HAP-1 (cell line): ENCODE measurements around the gene GBP5.
A peak's percentile ranks its signal among the peaks of the same experiment; 100 is the strongest.
"Not testable (repeated sequence)": the region's sequence is repeated elsewhere in the genome, so short reads cannot be mapped to it uniquely, and the experiment has no call there.

Experiments used
- DNase-seq, 2 experiments: peaks; one replicate each; pipeline ENCODE4 v3.0.0-alpha.2; 2016 to 2020; ENCODE audit warnings: low spot score in 2 of 2
- H3K27me3 ChIP-seq: fragments of 250-450 bp; sonication (Bioruptor Pico); 2 replicates; pipeline ENCODE4 v1.5.1; 2020; ENCODE audit warnings: low read depth, mild to moderate bottlenecking, moderate library complexity
- H3K36me3 ChIP-seq: fragments of 250-450 bp; sonication (Bioruptor Pico); replicated peaks from 2 replicates; pipeline ENCODE4 v1.5.1; 2020; ENCODE audit warnings: mild to moderate bottlenecking
- H3K4me1 ChIP-seq: fragments of 250-450 bp; sonication (Bioruptor Pico); 2 replicates; pipeline ENCODE4 v1.5.1; 2020; ENCODE audit warnings: mild to moderate bottlenecking
- H3K4me3 ChIP-seq: fragments of 250-450 bp; sonication (Bioruptor Pico); 2 replicates; pipeline ENCODE4 v1.5.1; 2020; ENCODE audit warnings: mild to moderate bottlenecking, moderate library complexity
- H3K9me3 ChIP-seq: fragments of 250-450 bp; sonication (Bioruptor Pico); 2 replicates; pipeline ENCODE4 v1.5.1; 2020; ENCODE audit warnings: mild to moderate bottlenecking, moderate library complexity
- in situ Hi-C: fragments of 300-500 bp; cut with MboI; formaldehyde crosslinking; loops from 3 replicates; pipeline ENCODE4 v1.14.3; 2020; ENCODE audit warnings: low sequenced_read_pairs, inconsistent platforms, mixed read lengths

Gene GBP5

DNA sequence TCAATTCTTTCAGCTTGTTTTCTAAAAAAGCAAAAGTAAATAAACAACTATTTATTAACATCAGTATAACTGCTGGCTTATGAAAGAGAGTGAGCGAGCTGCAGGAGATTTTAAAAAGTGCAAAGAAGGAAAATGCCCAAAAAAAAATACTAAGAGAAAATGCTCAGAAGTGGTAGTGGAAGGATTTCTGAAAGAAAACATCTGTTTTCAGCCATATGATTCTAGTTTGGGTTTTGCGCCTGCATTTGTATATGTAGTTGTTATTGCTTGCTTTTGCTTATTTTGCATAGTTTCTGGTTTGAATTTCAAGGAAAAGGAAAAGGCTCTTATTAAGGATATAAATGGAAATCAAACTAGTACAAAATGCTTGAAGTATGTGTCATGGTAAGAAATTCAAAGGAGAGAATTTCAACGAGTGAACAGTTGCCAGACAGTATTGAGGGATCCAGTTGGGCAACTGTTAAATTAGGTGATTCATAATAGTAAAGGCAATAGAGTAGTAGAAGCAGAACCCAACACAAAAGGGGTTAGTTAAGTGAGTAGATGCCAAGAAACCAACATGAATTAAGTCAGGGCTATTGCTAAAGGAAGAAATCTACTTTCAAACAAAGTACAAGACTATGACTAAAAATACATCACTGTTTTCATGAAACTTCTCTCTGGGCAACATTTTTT lies 1.2 kb downstream of the GBP5 start:
- Histone ChIP-seq H3K27me3 (0 out of 2 replicates have a peak, but pooled peaks cover 4% of the 10 kb centered on the region), H3K4me1 (no peaks in the 10 kb centered on the region), H3K36me3 (no peaks in the 10 kb centered on the region), H3K4me3 (no peak overlapping the region), H3K9me3 (no peaks in the 10 kb centered on the region)
- in situ Hi-C loops = no loop called here
- DNase-seq = no peak

DNA sequence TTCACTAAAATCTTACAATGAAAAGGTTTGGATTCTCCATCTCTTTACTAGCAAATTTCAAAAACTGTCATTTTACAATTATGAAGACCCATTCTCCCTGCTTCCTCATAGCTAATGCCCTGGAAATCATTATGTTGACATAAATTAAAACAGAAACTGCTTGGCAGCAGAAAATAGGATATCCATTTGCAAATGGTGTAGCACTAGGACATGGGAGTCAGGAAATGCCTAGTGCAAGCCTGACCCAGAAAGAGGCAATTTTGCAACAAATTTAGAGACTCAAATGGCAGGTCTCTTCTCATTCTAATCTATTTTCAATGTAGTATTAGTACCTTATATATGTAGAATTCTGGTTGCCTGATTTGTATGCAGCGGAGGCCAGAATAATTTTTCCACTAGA lies 2.2 kb downstream of the GBP5 start:
- in situ Hi-C loops = no loop called here
- Histone ChIP-seq H3K9me3 (no peaks in the 10 kb centered on the region), H3K36me3 (no peaks in the 10 kb centered on the region), H3K4me3 (no peak overlapping the region), H3K4me1 (no peaks in the 10 kb centered on the region), H3K27me3 (0 out of 2 replicates have a peak, but pooled peaks cover 4% of the 10 kb centered on the region)
- DNase-seq = no peak

DNA sequence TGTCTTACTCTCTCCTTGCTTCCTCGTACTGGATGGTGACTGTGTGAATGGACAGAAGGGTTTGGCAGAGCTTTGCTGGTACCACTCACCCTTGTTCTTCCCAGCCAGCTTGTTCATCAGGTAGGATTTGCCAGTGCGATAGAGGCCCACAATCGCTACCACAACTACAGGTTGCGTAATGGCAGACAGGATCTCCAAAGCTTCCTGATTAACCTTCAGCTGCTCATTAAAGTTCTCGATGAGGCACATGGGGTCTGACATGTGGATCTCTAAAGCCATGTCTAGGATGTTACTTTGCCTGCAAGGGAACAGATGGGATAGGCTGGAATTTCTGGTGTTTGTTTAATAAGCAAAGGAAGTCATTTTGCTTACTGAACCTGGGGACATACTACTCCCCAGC lies 3.4 kb downstream of the GBP5 start:
- Histone ChIP-seq H3K27me3 (0 out of 2 replicates have a peak, but pooled peaks cover 4% of the 10 kb centered on the region), H3K9me3 (no peaks in the 10 kb centered on the region), H3K4me3 (no peak overlapping the region), H3K36me3 (no peaks in the 10 kb centered on the region), H3K4me1 (no peaks in the 10 kb centered on the region)
- DNase-seq = no peak
- in situ Hi-C loops = no loop called here

DNA sequence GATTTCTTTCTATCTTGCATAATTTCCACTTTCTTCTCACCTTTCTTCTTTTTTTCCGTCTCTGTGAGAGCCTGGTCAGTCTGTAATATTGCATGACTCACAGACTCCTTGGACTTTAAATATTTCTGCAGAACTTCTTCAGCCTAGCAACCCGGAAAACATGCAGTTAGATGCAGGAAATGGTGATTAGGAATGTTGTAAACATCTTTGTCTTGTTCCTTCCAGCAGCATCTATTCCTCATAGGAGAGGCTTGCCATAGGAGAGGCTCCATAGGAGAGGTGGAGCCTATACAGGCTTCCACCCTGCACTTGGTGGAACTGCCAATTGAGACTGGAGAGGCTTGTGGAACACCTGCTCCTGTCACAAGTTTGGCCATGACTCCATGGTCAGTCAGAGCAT lies 10.0 kb downstream of the GBP5 start:
- no peak for DNase-seq
- Histone ChIP-seq H3K36me3 (no peaks in the 10 kb centered on the region), H3K4me3 (no peak overlapping the region), H3K9me3 (no peaks in the 10 kb centered on the region), H3K4me1 (no peaks in the 10 kb centered on the region), H3K27me3 (peaks cover 16% of the 10 kb centered on the region)
- in situ Hi-C loops = no loop called here

DNA sequence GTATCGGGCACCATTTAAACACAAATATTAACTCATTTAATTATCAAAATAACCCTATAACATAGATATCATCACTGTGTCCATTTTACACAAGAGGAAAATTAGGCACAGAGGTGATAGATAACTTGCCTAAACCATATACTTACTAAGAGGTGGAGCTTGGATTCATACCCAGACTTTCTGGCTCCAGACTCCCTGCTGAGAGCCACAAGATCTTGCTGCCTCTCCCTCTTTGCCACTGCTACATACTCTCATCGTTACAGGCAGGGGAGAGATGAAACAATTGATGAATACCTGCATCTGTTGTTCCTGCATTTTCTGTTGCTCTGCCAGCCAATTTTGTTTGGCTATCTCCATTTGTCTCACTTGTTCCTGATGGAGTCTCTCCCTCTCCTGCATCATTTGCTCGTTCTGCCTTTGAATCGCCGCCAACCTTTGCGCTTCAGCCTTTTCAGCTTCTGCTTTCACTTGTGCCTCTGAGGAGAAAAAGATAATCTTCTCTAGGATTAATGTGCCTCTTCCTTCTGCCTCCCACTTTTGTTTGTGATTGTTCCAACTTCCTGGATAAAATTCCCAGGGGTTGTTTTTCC lies 10.6 kb downstream of the GBP5 start:
- Histone ChIP-seq H3K36me3 (no peaks in the 10 kb centered on the region), H3K4me3 (no peak overlapping the region), H3K27me3 (peaks cover 18% of the 10 kb centered on the region), H3K9me3 (no peaks in the 10 kb centered on the region), H3K4me1 (no peaks in the 10 kb centered on the region)
- in situ Hi-C loops = no loop called here
- no peak for DNase-seq

DNA sequence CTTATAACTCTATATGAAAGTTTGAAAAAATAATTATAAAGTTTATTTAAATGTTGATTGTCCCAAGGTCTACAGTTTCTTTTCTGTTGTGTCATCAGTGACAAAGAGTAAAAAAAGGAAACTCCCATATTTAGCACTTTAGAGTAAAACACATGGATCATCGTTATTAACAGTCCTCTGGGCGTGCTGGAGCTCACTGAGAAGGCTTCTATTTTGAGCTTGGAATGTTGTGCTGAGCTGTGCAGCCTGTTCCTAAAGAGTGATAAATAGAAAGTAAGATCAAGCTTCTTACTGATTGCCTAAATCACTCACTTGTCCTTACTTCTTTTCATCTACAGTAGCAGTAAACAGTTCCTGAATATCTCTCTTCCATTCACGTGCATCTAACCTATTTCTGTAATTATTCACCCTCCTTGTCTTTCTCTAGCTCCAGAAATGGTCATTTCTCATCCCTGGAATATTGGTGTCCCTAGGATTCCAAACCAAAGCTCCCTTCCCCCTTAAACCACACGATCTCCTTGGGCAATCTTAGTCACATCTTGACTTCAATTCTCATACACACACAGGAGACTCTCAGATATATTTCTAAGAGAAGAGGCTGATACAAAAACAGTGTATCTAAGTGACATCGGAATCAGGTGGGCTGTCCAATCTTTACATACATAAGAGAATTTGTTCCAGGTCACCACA lies 11.9 kb downstream of the GBP5 start:
- Histone ChIP-seq H3K4me1 (no peaks in the 10 kb centered on the region), H3K36me3 (no peaks in the 10 kb centered on the region), H3K27me3 (peaks cover 18% of the 10 kb centered on the region), H3K9me3 (no peaks in the 10 kb centered on the region), H3K4me3 (no peak overlapping the region)
- no peak for DNase-seq
- in situ Hi-C loops = no loop called here

DNA sequence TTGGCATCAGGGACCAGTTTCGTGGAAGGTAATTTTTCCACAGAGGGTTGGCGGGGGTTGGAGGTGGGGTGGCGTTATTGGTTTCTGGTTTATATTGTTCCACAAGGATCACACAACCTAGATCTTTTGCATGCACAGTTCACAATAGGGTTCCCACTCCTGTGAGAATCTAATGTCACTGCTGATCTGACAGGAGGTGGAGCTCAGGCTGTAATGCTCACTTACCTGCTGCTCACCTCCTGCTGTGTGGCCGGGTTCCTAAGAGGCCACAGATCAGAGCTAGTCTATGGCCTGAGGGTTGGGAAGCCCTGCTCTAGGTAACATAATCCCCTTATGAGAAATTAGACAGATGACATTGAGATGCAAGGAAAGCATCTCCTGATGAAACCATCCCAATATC lies 12.6 kb downstream of the GBP5 start:
- in situ Hi-C loops = no loop called here

DNA sequence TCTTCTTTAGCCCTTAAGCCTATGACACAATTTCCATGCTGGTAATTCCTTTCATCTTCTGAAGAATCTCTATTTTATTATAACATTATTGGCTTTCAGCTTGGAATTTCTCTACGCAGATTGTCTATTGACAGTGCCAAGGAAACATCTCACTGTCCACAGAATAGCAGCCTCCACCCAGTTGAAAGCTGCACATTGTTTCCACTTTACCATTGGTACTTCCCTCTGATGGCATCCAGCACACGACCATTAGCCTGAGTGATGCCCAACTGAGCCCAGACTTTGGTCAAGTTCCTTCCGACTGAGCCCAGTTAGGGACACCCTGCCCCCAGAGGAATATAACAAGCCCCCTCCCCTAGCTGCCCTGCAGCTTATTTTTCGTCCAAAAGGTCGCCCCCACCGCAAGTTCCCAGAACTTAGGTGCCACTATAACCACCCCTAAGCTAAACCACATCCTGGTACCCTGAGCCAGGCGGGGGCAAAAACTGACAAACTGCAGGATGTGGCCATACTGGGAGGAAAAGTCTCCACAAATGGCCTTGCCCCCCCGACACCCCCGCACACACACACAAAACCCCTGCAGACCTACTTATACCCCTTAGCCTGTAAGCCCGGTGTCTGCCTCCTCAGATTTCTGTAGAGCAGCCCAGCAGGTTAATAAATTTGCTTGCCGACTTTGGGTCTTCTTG lies 13.2 kb downstream of the GBP5 start:
- Histone ChIP-seq H3K4me3 (no peak overlapping the region), H3K9me3 (no peaks in the 10 kb centered on the region), H3K36me3 (no peaks in the 10 kb centered on the region), H3K27me3 (peaks cover 18% of the 10 kb centered on the region), H3K4me1 (no peaks in the 10 kb centered on the region)
- in situ Hi-C loops = no loop called here
- no peak for DNase-seq

More for the DNA sequence above, 12.6 kb downstream of the GBP5 start:
- Histone ChIP-seq H3K4me3 (no peak overlapping the region), H3K27me3 (peaks cover 18% of the 10 kb centered on the region), H3K36me3 (no peaks in the 10 kb centered on the region), H3K4me1 (no peaks in the 10 kb centered on the region), H3K9me3 (no peaks in the 10 kb centered on the region)
- DNase-seq = no peak

DNA sequence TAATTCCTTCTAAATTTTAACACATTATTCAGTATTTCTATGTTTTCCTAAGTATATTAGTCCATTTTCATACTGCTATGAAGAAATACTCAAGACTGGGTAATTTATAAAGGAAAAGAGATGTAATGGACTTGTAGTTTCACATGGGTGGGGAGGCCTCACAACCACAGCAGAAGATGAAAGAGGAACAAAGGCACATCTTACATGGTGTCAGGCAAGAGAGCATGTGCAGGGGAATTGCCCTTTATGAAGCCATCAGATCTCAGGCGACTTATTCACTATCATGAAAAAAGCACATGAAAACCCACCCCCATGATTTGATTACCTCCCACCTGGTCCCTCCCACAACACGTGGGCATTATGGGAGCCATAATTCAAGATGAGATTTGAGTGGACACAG lies 15.6 kb downstream of the GBP5 start:
- DNase-seq = no peak
- Histone ChIP-seq H3K9me3 (no peaks in the 10 kb centered on the region), H3K27me3 (peaks cover 18% of the 10 kb centered on the region), H3K4me3 (no peak overlapping the region), H3K4me1 (no peaks in the 10 kb centered on the region), H3K36me3 (no peaks in the 10 kb centered on the region)
- in situ Hi-C loops = no loop called here

DNA sequence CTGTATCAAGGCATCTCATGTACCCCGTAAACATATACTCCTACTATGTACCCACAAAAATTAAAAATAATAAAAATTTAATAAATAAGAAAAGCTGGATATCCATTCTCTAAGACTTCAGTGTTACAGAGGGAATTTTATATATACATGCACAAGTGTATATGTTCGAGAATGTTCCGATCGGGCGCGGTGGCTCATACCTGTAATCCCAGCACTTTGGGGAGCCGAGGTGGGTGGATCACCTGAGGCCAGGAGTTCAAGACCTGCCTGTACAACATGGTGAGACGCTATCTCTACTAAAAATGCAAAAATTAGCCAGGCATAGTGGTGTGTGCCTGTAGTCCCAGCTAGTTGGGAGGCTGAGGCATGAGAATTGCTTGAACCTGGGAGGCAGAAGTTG lies 17.1 kb downstream of the GBP5 start:
- H3K27me3 ChIP-seq = peaks cover 14% of the 10 kb centered on the region
- H3K36me3 ChIP-seq, DNase-seq, H3K9me3 ChIP-seq, in situ Hi-C loops, H3K4me3 ChIP-seq, H3K4me1 ChIP-seq: not testable (repeated sequence)

DNA sequence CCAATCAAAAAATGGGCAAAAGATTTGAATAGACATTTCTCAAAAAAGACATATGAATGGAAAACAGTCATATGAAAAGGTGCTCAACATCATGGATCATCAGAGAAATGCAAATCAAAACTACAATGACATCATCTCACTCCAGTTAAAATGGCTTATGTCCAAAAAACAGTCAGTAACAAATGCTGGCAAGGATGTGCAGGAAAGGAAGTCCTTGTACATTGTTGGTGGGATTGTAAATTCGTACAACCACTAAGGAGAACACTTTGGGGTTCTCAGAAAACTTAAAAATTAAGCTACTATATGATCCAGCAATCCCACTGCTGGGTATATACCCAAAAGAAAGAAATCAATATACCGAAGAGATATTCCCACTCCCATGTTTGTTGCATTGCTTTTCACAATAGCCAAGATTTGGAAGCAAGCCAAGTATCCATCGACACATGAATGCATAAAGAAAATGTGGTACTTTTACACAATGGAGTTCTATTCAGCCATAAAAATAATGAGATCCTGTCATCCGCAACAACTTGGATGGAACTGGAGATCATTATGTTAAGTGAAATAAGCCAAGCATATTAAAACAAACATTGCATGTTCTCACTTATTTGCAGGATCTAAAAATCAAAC lies 17.9 kb downstream of the GBP5 start:
- H3K36me3 ChIP-seq = no peaks in the 10 kb centered on the region
- H3K4me3 ChIP-seq = no peak overlapping the region
- in situ Hi-C loops = no loop called here
- peak; percentile 20 to 26 for DNase-seq
- no peaks in the 10 kb centered on the region for H3K9me3 ChIP-seq
- no peaks in the 10 kb centered on the region for H3K4me1 ChIP-seq
- peaks cover 14% of the 10 kb centered on the region; the same call in 1 of the 2 replicates for H3K27me3 ChIP-seq

DNA sequence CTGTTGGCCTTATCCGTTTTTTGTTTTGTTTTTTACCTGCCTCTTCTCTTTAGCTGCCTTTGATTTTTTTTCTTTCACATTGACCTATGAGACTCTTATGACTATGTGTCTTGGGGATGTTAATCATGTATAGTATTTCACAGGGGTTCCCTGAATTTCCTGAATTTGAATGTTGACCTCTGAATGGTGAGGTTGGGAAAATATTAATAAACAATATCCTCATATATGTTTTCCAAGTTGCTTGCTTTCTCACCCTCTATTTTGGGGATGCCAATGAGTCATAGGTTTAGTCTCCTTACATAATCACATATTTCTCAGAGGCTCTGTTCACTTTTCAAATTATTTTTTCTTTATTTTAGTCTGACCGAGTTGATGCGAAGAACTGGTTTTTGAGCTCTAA lies 29.6 kb downstream of the GBP5 start:
- in situ Hi-C loops = no loop called here
- H3K9me3 ChIP-seq = no peaks in the 10 kb centered on the region
- no peak overlapping the region for H3K4me3 ChIP-seq
- peaks cover 14% of the 10 kb centered on the region for H3K4me1 ChIP-seq
- no peaks in the 10 kb centered on the region for H3K36me3 ChIP-seq
- H3K27me3 ChIP-seq = no peaks in the 10 kb centered on the region
- no peak for DNase-seq
